Kasumi-1 (cell line): Measurements from ENCODE around the gene GRK5.
"Not testable (repeated sequence)": the region's sequence is repeated elsewhere in the genome, so short reads cannot be mapped to it uniquely, and the experiment has no call there.

Experiments used
- DNase-seq, 2 experiments: peaks; one replicate each; lab custom pipeline; 2025; lab: John Stamatoyannopoulos, UW

Gene GRK5

GRCh38 chr10:119274519-119275045 lies 67.2 kb downstream of the GRK5 start:
- no peak for DNase-seq

- no peak for DNase-seq
Observed at GRCh38 chr10:119275085-119275484, 67.7 kb downstream of the GRK5 start.

DNA sequence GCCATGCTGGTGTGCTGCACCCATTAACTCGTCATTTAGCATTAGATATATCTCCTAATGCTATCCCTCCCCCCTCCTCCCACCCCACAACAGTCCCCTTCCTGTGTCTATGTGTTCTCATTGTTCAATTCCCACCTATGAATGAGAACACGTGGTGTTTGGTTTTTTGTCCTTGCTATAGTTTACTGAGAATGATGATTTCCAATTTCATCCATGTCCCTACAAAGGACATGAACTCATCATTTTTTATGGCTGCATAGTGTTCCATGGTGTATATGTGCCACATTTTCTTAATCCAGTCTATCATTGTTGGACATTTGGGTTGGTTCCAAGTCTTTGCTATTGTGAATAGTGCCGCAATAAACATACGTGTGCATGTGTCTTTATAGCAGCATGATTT lies 68.8 kb downstream of the GRK5 start:
- DNase-seq: not testable (repeated sequence)

DNA sequence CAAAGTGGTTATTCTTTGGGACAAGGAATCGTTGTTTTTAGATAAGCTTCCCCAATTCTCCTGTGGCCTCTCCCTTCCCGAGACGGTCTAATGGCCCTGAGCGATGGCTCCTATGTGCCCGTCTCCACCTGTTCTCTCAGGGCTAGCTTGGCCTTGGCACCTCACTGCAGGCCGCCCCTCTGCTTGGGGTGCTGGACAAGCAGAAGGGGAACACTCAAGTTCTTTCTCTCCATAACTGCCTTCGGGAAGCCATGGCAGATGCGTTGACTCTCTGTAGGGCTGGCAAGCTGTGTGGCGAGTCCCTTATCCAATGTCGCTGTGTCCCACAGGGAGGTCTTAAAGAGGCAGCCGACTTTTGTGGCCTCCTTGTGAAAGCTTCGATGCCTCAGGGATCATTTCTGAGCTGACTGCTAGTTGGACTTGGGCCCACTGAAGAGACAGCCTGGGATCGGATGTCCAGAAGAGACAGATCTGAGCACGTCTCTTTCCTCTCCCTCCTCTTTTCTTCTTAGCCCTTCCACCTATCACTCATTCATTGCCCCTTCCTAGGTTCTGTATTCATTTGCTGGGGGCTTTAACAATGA lies 70.8 kb downstream of the GRK5 start:
- DNase-seq: no peak

DNA sequence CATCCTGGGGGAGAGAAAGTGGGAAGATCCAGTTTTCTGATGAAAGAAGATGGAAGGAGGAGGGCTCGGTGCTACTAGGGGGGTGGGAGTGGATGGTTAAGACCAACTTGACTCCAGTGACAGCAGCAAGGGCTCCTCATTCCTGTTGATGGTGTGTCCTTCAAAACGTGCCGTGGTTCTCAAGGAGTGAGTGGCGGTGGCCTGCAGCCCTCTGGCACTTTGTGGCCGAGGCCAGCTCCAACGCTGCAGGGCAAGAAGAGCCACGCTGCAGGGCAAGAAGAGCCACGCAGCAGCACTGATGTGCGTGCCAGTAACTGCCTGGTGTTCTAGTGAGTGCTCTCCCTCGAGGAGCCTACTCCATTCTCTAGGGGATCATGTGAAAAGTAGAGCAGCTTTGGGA lies 72.1 kb downstream of the GRK5 start:
- no peak for DNase-seq

GRCh38 chr10:119281581-119282071 lies 74.3 kb downstream of the GRK5 start:
- DNase-seq: no peak

DNA sequence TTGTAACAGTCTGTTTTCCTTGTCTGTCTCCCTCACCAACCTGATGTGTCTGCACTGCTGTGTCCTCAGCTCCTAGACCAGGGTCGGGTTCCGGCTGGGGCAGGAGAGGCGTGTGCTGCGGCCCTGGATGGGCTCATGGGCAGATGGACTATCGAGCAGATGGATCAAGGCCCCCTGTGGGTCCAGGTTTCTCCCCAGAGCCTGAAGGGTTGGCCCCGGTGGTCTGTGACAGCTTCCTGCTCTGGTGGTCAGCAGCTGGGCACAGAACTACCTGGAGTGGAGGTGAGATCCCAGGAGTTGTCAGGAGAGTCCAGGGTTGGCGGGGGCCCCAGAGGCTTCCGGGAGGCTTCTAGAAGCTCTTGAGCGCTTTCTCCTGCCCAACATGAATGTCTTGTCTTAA lies 75.1 kb downstream of the GRK5 start:
- DNase-seq: no peak

- no peak for DNase-seq
Observed at GRCh38 chr10:119283387-119283786, 76.0 kb downstream of the GRK5 start.

GRCh38 chr10:119283818-119284217 lies 76.4 kb downstream of the GRK5 start:
- DNase-seq: no peak

DNA sequence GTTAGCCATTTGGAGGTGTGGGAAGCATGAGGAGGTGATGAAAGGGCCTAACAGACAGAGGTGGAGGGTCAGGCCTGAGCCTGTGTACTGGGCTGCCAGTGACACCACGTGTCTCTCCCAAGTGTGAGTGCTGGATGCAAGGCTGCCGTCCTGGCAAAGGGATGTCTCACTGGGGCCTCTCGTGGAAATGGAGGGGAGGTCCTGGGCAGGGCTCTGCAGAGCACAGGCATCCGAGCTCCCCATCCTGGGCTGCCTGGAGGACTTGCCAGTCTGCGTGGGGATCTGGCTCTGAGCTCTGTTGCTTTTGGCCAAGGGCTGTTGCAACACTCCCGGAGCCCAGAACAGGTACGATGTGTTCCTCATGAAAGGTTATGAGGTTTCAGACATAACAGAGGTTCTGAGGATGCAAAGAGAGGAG lies 77.3 kb downstream of the GRK5 start:
- no peak for DNase-seq

- no peak for DNase-seq
Observed at GRCh38 chr10:119285495-119286267, 78.3 kb downstream of the GRK5 start.

DNA sequence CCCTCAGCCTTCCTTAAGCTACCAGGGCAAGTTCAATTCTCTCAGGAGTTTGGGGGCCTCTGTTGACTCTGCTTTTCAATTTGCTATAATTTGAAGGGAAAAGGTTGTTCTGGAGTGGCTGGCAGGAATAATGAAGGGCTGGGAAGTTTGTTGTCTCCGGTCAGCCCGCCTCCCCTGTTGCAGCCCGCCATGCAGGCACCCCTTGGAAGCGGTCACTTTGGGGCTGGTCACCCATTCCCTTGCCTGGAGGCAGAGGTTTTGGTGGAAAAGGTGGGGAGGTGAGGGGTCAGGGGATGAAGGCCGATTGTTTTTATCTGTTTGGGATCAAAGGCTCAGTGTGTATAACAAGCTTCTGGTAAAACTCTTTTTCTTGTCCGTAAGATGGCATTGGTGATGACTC lies 79.1 kb downstream of the GRK5 start:
- DNase-seq: no peak

DNA sequence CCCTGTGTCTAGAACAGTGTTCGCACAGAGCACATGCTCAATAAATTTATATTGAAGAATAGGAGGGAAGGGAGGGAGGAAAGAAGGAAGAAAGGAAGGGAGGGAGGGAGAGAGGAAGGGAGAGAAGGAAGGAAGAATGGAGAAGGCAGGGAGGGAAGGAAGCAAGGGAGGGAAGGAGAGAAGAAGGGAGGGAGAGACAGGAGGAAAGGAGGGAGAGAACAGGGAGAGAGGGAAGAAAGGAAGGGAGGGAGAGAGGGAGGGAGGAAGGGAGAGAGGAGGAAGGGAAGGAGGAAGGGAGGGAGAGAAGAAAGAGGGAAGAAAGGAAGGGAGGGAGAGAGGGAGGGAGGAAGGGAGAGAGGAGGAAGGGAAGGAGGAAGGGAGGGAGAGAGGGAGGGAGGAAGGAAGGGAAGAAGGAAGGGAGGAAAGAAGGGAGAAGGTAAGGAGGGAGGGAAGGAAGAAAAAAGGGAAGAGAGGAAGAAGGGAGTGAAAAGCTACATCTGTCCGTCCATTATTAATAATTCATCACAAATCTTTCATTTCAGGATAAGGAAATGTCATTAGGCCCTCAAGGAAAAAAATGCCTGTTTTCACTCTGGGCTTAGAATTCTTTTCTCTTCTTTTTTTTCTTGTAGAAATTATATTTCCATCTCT lies 79.7 kb downstream of the GRK5 start:
- no peak for DNase-seq

- no peak for DNase-seq
Observed at GRCh38 chr10:119288574-119289001, 81.2 kb downstream of the GRK5 start.

DNA sequence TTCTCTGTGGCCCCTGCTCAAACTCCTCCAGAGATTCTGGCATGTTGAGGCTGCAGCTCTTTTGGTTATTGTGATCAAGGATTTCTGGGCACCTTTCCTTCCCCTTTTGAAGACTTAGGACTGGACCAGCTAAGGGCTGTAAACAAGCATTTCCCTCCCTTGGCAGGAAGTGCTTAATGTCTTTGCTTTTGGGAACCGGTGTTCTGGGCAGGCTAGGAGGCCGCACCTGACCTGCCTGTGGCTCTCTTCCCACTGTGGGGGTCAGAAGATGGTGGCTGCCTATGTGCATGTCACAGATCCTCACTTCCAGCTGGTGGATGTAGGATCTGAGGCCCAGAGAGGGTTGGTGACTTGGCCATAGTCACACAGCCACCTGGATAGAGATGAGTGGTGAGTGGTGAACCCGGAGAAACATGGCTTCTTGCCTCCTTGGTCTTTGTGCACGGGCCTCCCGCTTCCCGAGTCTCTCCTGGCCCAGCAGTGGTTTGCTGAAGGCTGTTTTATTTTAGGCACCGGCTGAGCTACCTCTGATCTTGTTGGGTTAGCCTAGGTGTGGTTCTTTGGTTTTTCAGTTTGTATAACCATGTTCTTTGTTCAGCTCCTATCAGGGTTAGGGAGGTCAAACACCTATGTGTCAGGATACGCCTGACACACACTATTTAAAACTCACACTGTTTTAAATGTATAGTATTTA lies 82.0 kb downstream of the GRK5 start:
- DNase-seq: no peak

DNA sequence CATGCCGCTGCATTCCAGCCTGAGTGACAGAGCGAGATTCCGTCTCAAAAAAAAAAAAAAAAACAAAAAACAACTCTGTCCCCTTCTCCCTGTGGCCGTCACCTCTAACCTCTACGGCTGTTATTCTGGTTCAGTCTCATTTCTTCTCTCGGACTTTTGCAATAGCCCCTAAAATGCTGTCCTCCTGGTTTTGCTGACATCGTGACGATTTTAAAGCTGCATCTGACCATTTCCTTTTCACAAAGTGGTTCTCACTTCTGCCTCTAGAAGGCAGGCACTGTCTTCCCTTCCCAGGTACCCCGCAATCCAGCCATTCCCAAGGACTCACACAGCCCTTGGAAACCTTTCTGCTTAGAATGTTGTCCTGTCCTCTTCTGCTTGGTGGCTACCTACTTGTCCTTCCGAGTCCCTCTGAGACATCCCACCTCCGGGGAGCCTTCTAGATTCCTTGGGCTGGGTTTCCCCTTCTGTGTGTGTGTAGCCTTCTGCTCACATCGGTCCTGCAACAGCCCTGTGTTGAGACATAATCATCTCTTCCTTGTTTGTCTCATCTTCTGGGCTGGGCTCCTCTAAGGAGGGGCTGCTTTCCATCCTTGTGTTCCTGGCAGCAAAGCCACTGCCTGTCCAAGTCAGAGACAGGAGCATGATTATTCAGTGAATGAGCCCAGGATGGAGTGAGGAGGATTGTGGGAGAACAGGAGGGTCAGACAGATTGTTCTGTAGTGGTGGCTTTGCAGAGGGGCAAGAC lies 83.1 kb downstream of the GRK5 start:
- DNase-seq: no peak

GRCh38 chr10:119291223-119291900 lies 84.0 kb downstream of the GRK5 start:
- DNase-seq: peak in 1 of 2 experiments; percentile 14

GRCh38 chr10:119292968-119293760 lies 85.8 kb downstream of the GRK5 start:
- DNase-seq: no peak

DNA sequence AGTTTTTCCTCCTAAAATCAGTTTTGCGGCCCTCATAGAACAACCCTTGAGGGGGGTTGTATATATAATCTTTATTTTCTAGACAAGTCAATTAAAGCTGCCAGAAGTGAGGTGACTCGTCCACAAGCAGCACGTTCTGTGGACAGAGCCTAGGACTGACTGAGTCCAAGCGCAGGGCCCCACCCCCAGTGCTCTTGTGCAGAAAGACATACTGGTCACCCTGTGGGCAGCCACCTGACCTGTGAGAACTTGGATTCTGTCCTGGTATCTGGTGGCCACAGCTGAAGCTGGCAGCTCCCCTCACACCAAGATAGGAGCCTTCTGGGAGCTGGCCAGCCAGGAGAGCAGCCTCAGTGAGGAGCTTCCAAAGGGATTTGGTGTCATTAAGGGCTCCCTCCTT lies 89.3 kb downstream of the GRK5 start:
- DNase-seq: no peak
